ENCODE data around the gene MAPKAPK2. TPM values are rescaled to one million over a fixed set of nuclear protein-coding genes. Genes with fewer than 3 reads are reported as not detected.

The MAPKAPK2 gene
- total RNA-seq, 4 donors from 2014 or later = 37.8 to 70.1 (median 61.7) TPM

DNA sequence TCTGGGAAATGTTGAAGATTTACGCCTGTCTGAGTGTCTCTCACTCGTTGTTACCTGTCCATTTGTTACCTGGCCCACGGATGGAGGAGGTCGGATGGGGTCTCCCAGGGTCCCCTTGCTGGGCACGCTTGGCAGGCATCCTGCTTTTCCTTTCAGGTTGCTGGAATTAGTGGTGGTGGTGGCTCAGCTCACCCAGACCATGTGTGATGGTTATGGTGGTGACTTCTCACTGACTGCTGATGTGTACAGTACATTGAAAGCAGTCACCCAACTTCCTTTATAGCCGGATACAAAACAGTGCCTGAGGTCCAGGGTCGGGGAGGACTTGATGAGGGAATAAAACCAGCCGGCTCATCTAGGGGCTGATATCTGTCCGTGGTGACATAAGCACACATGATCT lies 19.5 kb downstream of the MAPKAPK2 start:
- no peaks in the 10 kb centered on the region for H3K9me3 ChIP-seq
- H3K36me3 ChIP-seq = peaks cover 0 to 7% (median 0%) of the 10 kb centered on the region in 4 donors
- H3K4me3 ChIP-seq = no peak overlapping the region
- H3K27ac ChIP-seq (replicated peaks in 1 of 4) = no peak overlapping the region
- no peaks in the 10 kb centered on the region for H3K27me3 ChIP-seq
- no peak for TF ChIP-seq EP300 (IDR thresholded peaks at IDR 0.05)
- TF ChIP-seq, protein P1, sequence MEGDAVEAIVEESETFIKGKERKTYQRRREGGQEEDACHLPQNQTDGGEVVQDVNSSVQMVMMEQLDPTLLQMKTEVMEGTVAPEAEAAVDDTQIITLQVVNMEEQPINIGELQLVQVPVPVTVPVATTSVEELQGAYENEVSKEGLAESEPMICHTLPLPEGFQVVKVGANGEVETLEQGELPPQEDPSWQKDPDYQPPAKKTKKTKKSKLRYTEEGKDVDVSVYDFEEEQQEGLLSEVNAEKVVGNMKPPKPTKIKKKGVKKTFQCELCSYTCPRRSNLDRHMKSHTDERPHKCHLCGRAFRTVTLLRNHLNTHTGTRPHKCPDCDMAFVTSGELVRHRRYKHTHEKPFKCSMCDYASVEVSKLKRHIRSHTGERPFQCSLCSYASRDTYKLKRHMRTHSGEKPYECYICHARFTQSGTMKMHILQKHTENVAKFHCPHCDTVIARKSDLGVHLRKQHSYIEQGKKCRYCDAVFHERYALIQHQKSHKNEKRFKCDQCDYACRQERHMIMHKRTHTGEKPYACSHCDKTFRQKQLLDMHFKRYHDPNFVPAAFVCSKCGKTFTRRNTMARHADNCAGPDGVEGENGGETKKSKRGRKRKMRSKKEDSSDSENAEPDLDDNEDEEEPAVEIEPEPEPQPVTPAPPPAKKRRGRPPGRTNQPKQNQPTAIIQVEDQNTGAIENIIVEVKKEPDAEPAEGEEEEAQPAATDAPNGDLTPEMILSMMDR (IDR thresholded peaks at IDR 0.05) = no peak
- TF ChIP-seq POLR2A (IDR thresholded peaks at IDR 0.05; ENCODE audit: low read depth) = no peak
- TF ChIP-seq POLR2AphosphoS5 (IDR thresholded peaks at IDR 0.05) = no peak
- H3K4me1 ChIP-seq = peaks cover 94 to 100% (median 97%) of the 10 kb centered on the region in 4 donors
- no peak for DNase-seq (ENCODE audit: extremely low spot score)
- WGBS = 85% methylated on average over 5 of the region's 9 CpGs
- intact Hi-C loops (cut with DNase I) = no loop called here

DNA sequence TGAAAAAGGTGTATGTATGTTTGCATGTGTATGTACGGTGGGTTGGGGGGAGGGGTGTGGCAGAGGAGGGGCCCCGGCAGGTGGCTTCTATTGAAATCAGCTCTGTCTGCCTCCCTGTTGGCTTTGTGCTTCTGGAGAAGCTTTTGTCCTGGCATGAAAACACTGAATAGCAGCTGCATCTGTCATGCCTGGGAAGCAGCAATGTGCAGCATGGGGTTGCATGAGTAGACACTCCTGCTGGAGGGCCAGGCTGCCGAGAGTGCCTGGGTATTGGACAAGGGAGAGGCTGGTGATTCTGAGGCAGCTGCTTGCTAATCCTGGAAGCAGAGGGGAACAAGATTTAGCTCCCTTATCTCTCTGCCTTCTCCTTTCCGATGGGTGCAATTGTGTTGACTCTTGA lies 20.5 kb downstream of the MAPKAPK2 start:
- peaks cover 0 to 7% (median 0%) of the 10 kb centered on the region in 4 donors for H3K36me3 ChIP-seq
- peaks cover 96 to 100% (median 97%) of the 10 kb centered on the region in 4 donors for H3K4me1 ChIP-seq
- no peaks in the 10 kb centered on the region for H3K9me3 ChIP-seq
- H3K4me3 ChIP-seq = no peak overlapping the region
- no peaks in the 10 kb centered on the region for H3K27me3 ChIP-seq
- 20% methylated on average over 3 of the region's 4 CpGs for WGBS
- H3K27ac ChIP-seq (replicated peaks in 1 of 4) = peak overlapping the region; percentile 6 to 62 (median 36)
- TF ChIP-seq POLR2AphosphoS5 (IDR thresholded peaks at IDR 0.05) (no peak), EP300 (IDR thresholded peaks at IDR 0.05) (no peak), POLR2A (IDR thresholded peaks at IDR 0.05; ENCODE audit: low read depth) (no peak)
- TF ChIP-seq, protein P1 (IDR thresholded peaks at IDR 0.05) = no peak
- DNase-seq (ENCODE audit: extremely low spot score) = no peak
- intact Hi-C loops (cut with DNase I) = no loop called here

DNA sequence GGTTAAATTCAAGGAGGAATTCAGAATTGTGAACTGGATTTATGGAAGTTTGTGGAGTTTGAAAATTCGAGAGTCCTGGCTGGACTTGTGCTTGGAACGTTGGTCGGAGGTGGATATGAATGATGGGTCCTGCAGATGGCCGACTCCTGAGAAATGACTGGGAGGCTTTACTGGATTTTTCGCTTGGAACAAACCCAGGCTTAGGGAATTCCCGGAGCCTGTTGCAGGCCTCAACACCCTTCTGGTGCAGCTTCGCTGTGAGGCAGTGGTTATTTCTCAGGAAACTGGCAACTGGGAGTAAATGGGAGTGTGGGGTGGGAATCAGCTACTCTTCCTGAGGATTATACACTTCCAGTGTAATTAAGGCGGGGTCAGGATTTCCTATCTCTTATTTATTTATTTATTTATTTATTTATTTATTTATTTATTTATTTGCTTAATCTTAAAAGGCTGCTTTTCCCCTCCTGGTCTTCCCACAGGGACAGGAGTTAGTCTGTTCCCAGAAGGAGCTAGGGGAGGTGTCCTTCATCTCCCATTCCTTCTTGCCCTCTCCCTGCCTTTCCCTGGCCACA lies 21.1 kb downstream of the MAPKAPK2 start:
- TF ChIP-seq EP300 (IDR thresholded peaks at IDR 0.05) (no peak), POLR2AphosphoS5 (IDR thresholded peaks at IDR 0.05) (no peak), POLR2A (IDR thresholded peaks at IDR 0.05; ENCODE audit: low read depth) (no peak)
- TF ChIP-seq, protein P1 (IDR thresholded peaks at IDR 0.05) = no peak
- Histone ChIP-seq H3K9me3 (no peaks in the 10 kb centered on the region), H3K27me3 (no peaks in the 10 kb centered on the region), H3K4me1 (peaks cover 95 to 99% (median 96%) of the 10 kb centered on the region in 4 donors), H3K4me3 (no peak overlapping the region), H3K27ac (replicated peaks in 1 of 4) (peak overlapping the region; percentile 6 to 62 (median 36)), H3K36me3 (peaks cover 0 to 7% (median 0%) of the 10 kb centered on the region in 4 donors)
- intact Hi-C loops (cut with DNase I) = no loop called here
- 36% methylated on average over 8 of the region's 8 CpGs for WGBS
- DNase-seq (ENCODE audit: extremely low spot score) = no peak

DNA sequence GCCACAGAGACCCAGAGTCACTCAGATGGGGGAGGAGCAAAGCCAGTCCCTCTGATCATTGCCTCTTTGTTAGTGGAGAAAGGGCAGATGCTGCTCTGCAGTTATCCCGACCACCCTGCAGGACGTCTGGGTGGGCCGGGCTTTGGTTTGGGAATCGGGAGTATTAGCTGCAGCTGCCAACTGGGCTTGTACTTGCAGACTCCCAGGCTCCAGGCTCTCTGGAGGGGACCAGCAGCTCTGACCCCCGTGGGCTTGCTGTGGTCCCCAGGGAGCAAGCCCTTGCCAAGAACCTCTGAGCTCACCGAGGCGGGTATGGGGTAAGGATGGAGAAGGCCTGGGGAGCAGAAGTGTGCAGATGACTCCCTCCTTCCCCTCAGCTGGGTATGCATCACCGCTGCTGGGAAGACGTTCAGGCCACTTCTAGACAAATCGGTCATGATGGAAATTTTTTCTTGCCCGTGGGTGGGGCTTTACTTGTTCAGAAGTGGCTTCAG lies 21.6 kb downstream of the MAPKAPK2 start:
- Histone ChIP-seq H3K9me3 (no peaks in the 10 kb centered on the region), H3K27ac (replicated peaks in 1 of 4) (peak overlapping the region; percentile 3 to 62 (median 16)), H3K36me3 (peaks cover 0 to 7% (median 0%) of the 10 kb centered on the region in 4 donors), H3K4me1 (peaks cover 90 to 94% (median 91%) of the 10 kb centered on the region in 4 donors), H3K27me3 (no peaks in the 10 kb centered on the region), H3K4me3 (no peak overlapping the region)
- no peak for DNase-seq (ENCODE audit: extremely low spot score)
- TF ChIP-seq POLR2AphosphoS5 (IDR thresholded peaks at IDR 0.05) = peak in 1 of 2 donors; percentile 28
- peak; percentile 45 for TF ChIP-seq EP300 (IDR thresholded peaks at IDR 0.05)
- TF ChIP-seq, protein P1 (IDR thresholded peaks at IDR 0.05) = no peak
- 14% methylated on average over 6 of the region's 11 CpGs for WGBS
- intact Hi-C loops (cut with DNase I) = no loop called here
